ENCODE data around the gene KHK. TPM values are rescaled to one million over a fixed set of nuclear protein-coding genes. Genes with fewer than 3 reads are reported as not detected.

Gene KHK
- total and polyA plus RNA-seq, 9 of the 15 experiments (the other 6 are each of a cell fraction or from before 2014, with no cell fraction given): 1.5 to 10.7 (median 5.2) TPM

DNA sequence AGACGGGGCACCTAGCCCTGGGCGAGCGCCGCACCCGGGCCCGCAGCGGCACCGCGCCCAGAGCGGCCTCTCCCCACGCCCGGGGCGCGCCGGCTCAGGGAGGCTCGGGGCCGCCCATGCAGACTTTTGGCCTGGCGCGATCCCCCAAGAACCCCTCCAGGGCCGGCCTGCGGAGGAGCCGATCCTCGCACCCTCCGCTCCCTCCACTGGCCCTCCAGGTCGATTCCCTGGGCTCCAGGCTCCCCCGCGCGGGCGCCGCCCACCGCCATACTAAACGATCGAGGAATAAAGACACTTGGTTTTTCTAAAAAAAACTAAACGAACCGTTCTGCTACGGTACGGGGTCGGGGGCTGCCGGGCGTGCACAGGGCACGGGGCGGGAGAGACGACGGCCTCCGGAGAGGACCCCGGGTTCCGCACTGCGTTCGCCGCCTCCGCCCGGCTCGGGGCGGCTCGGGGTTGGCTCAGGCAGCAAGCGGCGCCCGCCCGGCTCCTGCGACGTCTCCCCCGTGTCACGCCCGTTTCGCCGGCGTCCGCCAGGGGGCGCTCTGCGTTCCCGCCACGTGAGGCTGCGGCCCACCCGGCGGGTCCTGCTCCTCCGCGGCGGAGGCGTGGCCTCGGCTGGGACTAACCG is 365 bp upstream of the KHK start (continued):
- TF ChIP-seq, protein P1, sequence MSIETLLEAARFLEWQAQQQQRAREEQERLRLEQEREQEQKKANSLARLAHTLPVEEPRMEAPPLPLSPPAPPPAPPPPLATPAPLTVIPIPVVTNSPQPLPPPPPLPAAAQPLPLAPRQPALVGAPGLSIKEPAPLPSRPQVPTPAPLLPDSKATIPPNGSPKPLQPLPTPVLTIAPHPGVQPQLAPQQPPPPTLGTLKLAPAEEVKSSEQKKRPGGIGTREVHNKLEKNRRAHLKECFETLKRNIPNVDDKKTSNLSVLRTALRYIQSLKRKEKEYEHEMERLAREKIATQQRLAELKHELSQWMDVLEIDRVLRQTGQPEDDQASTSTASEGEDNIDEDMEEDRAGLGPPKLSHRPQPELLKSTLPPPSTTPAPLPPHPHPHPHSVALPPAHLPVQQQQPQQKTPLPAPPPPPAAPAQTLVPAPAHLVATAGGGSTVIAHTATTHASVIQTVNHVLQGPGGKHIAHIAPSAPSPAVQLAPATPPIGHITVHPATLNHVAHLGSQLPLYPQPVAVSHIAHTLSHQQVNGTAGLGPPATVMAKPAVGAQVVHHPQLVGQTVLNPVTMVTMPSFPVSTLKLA (conservative IDR thresholded peaks at IDR 0.05): peak; percentile 72 to 91
- TF ChIP-seq GATAD2A (IDR thresholded peaks at IDR 0.05) (no peak), HMG20A (CRISPR knock-in tag; conservative IDR thresholded peaks at IDR 0.05) (no peak), SIN3B (IDR thresholded peaks at IDR 0.05; ENCODE audit: low read depth) (peak; percentile 27; the same call in 1 of the 2 replicates), BCOR (IDR thresholded peaks at IDR 0.05) (no peak), BHLHE40 (IDR thresholded peaks at IDR 0.05; ENCODE audit: low read length) (peak; percentile 97), XRCC5 (IDR thresholded peaks at IDR 0.05; ENCODE audit: low read depth, low read length) (peak; percentile 80; the same call in 1 of the 2 replicates), U2AF1 (optimal IDR thresholded peaks at IDR 0.05; ENCODE audit: low read depth, low read length) (no peak), FUS (optimal IDR thresholded peaks at IDR 0.05; ENCODE audit: low read depth, low read length) (no peak), GATAD2B (IDR thresholded peaks at IDR 0.05; ENCODE audit: borderline replicate concordance) (peak; percentile 92; the same call in 1 of the 2 replicates), CREBBP (IDR thresholded peaks at IDR 0.05; ENCODE audit: low read depth, low read length) (no peak), ZNF717 (CRISPR knock-in tag; IDR thresholded peaks at IDR 0.05) (no peak), RBM22 (IDR thresholded peaks at IDR 0.05; ENCODE audit: low read depth, low read length, poor library complexity, severe bottlenecking) (peak; percentile 33), XRCC3 (IDR thresholded peaks at IDR 0.05) (no peak), MXI1 (IDR thresholded peaks at IDR 0.05; ENCODE audit: low read depth, low read length) (no peak), XRCC4 (IDR thresholded peaks at IDR 0.05; ENCODE audit: extremely low read depth, insufficient read depth, insufficient read length) (no peak), BACH1 (tag; IDR thresholded peaks at IDR 0.05) (no peak), TOE1 (IDR thresholded peaks at IDR 0.05; ENCODE audit: borderline replicate concordance) (no peak), TOE1 (CRISPR knock-in tag; IDR thresholded peaks at IDR 0.05; ENCODE audit: borderline replicate concordance, low read depth) (no peak), ZNF253 (CRISPR knock-in tag; conservative IDR thresholded peaks at IDR 0.05) (no peak), BRD9 (IDR thresholded peaks at IDR 0.05; ENCODE audit: low read depth, partially characterized antibody) (peak; percentile 56), ZNF830 (CRISPR knock-in tag; IDR thresholded peaks at IDR 0.05) (no peak), RFX1 (IDR thresholded peaks at IDR 0.05) (no peak), MIER1 (IDR thresholded peaks at IDR 0.05; ENCODE audit: low read depth) (no peak)
- TF ChIP-seq, protein P2, sequence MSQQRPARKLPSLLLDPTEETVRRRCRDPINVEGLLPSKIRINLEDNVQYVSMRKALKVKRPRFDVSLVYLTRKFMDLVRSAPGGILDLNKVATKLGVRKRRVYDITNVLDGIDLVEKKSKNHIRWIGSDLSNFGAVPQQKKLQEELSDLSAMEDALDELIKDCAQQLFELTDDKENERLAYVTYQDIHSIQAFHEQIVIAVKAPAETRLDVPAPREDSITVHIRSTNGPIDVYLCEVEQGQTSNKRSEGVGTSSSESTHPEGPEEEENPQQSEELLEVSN (IDR thresholded peaks at IDR 0.05; ENCODE audit: borderline replicate concordance in 1 of 2, extremely low read depth in 1 of 2, insufficient read depth in 1 of 2, insufficient read length in 1 of 2, low read depth in 1 of 2, low read length in 1 of 2, poor library complexity in 1 of 2, severe bottlenecking in 1 of 2): peak; percentile 90 to 94
- TF ChIP-seq, protein P3, sequence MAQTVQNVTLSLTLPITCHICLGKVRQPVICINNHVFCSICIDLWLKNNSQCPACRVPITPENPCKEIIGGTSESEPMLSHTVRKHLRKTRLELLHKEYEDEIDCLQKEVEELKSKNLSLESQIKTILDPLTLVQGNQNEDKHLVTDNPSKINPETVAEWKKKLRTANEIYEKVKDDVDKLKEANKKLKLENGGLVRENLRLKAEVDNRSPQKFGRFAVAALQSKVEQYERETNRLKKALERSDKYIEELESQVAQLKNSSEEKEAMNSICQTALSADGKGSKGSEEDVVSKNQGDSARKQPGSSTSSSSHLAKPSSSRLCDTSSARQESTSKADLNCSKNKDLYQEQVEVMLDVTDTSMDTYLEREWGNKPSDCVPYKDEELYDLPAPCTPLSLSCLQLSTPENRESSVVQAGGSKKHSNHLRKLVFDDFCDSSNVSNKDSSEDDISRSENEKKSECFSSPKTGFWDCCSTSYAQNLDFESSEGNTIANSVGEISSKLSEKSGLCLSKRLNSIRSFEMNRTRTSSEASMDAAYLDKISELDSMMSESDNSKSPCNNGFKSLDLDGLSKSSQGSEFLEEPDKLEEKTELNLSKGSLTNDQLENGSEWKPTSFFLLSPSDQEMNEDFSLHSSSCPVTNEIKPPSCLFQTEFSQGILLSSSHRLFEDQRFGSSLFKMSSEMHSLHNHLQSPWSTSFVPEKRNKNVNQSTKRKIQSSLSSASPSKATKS (CRISPR knock-in tag; IDR thresholded peaks at IDR 0.05): no peak
